OCI-LY7 (cell line): ENCODE measurements around the gene LAMC1. TPM values are rescaled to one million over a fixed set of nuclear protein-coding genes. Genes with fewer than 3 reads are reported as not detected.

ENCODE experiments used
- BruUV-seq: library from RNA; stranded (reverse); fragments of 400-500 nt; replicated peaks from 2 replicates; lab custom pipeline; 2021; lab: Mats Ljungman, UMichigan
- CTCF ChIA-PET: fragments of 300-600 bp; sonication (Branson Sonifier 250); formaldehyde crosslinking; loops from one replicate; lab custom pipeline; 2022; ENCODE audit warnings: antibody characterized with exemption; ENCODE audit not compliant: unreplicated experiment; lab: Charles Lee
- POLR2A ChIA-PET: fragments of 300-600 bp; sonication (Branson Sonifier 250); formaldehyde crosslinking; loops from one replicate; lab custom pipeline; 2022; ENCODE audit warnings: antibody characterized with exemption; lab: Charles Lee
- DNase-seq: peaks from one replicate; pipeline ENCODE4 v3.0.0-alpha.2; 2015; ENCODE audit warnings: low spot score
- H2AFZ ChIP-seq: fragments of 200-600 bp; sonication (generic), shearing (Covaris generic); 2 replicates; pipeline ENCODE4 v1.6.1; 2014; ENCODE audit warnings: mild to moderate bottlenecking, antibody characterized with exemption, low read length, moderate library complexity
- H3K27ac ChIP-seq: fragments of 200-600 bp; sonication (generic); 2 replicates; pipeline ENCODE4 v1.5.1; 2014; ENCODE audit warnings: mixed run types, low read depth, mild to moderate bottlenecking, moderate library complexity, low read length, inconsistent platforms; ENCODE audit not compliant: poor library complexity, severe bottlenecking
- H3K36me3 ChIP-seq: fragments of 200-600 bp; sonication (generic); 2 replicates; pipeline ENCODE4 v1.6.1; 2014; ENCODE audit warnings: mild to moderate bottlenecking, antibody characterized with exemption, low read length, moderate library complexity, mixed read lengths; ENCODE audit not compliant: insufficient read depth
- H3K4me1 ChIP-seq: fragments of 200-600 bp; sonication (generic); 2 replicates; pipeline ENCODE4 v1.5.1; 2014; ENCODE audit warnings: mild to moderate bottlenecking, low read length; ENCODE audit not compliant: insufficient read depth, poor library complexity, severe bottlenecking
- H3K4me2 ChIP-seq: fragments of 200-600 bp; sonication (generic); 2 replicates; pipeline ENCODE4 v1.6.1; 2014; ENCODE audit warnings: mild to moderate bottlenecking, low read length
- H3K4me3 ChIP-seq: fragments of 200-600 bp; sonication (generic); 2 replicates; pipeline ENCODE4 v1.5.1; 2014; ENCODE audit warnings: mild to moderate bottlenecking, low read depth, low read length; ENCODE audit not compliant: poor library complexity, severe bottlenecking
- H3K79me2 ChIP-seq: fragments of 200-600 bp; sonication (generic); 2 replicates; pipeline ENCODE4 v1.6.1; 2016; ENCODE audit warnings: low read depth, mild to moderate bottlenecking, low read length, moderate library complexity, mixed read lengths; ENCODE audit not compliant: insufficient read depth
- H3K9me2 ChIP-seq: fragments of 200-600 bp; sonication (generic); 2 replicates; pipeline ENCODE4 v1.6.1; 2016; ENCODE audit warnings: mild to moderate bottlenecking, low read length, mixed read lengths; ENCODE audit not compliant: insufficient read depth
- H3K9me3 ChIP-seq: fragments of 200-600 bp; sonication (generic); 2 replicates; pipeline ENCODE4 v1.6.1; 2014; ENCODE audit warnings: mild to moderate bottlenecking, mixed run types, low read length, mixed read lengths
- H4K20me1 ChIP-seq: fragments of 200-600 bp; sonication (generic); 2 replicates; pipeline ENCODE4 v1.6.1; 2014; ENCODE audit warnings: mild to moderate bottlenecking, antibody characterized with exemption, low read length, moderate library complexity, mixed read lengths; ENCODE audit not compliant: insufficient read depth
- CTCF ChIP-seq: fragments of 200-600 bp; sonication (generic); conservative IDR thresholded peaks from 2 replicates; pipeline ENCODE4 v1.5.1; 2014; ENCODE audit warnings: mild to moderate bottlenecking, antibody characterized with exemption, low read length, moderate library complexity, mixed read lengths
- EZH2phosphoT487 ChIP-seq: fragments of 200-600 bp; sonication (generic); IDR thresholded peaks from 2 replicates; pipeline ENCODE4 v1.6.1; 2018; ENCODE audit warnings: low read depth, borderline replicate concordance, mild to moderate bottlenecking, mixed run types, antibody characterized with exemption, low read length, moderate library complexity, mixed read lengths
- intact Hi-C: fragments of 100-400 bp; cut with micrococcal nuclease; formaldehyde crosslinking; loops from one replicate; pipeline ENCODE4 v1.10.0; 2022; ENCODE audit not compliant: unreplicated experiment
- total RNA-seq, 2 experiments: library from RNA; depleted of rRNA in 1 of 2; stranded (reverse); fragments of >200 nt in 1 of 2; shearing (Covaris generic) in 1 of 2; gene quantifications; 2 replicates each; pipeline ENCODE4 v1.2.3, GENCODE V29; 2014 to 2022

Gene LAMC1
- total RNA-seq, 2 experiments from 2014 or later, result 24.2 to 42.1 TPM

GRCh38 chr1:183150445-183150844 lies 127.2 kb downstream of the LAMC1 start:
- TF ChIP-seq CTCF (no peak), EZH2phosphoT487 (no peak)
- Histone ChIP-seq H3K27ac (no peak overlapping the region), H3K4me3 (no peak overlapping the region), H3K9me3 (no peaks in the 10 kb centered on the region), H3K36me3 (no peaks in the 10 kb centered on the region), H4K20me1 (no peaks in the 10 kb centered on the region), H3K4me2 (no peak overlapping the region), H3K4me1 (no peaks in the 10 kb centered on the region), H3K79me2 (no peaks in the 10 kb centered on the region), H3K9me2 (no peaks in the 10 kb centered on the region), H2AFZ (no peak overlapping the region)
- no peak for DNase-seq
- CTCF ChIA-PET, result no interaction called here
- no TSS peak for BruUV-seq
- POLR2A ChIA-PET, result no interaction called here
- intact Hi-C loops, result no loop called here

DNA sequence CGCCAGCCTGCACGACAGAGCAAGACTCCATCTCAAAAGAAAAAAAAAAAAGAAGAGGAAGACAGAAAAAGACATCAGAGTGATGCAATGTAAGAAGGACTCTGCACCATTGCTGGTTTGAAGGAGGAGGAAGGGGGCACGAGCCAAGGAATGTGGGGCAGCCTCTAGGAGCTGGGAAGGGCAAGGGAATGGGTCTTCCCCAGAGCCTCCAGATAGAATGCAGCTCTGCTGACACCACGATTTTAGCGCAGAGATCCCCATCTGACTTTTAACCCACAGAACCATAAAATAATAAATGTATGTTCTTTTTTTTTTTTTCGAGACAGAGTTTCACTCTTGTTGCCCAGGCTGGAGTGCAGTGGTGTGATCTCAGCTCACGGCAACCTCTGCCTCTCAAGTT lies 129.0 kb downstream of the LAMC1 start:
- intact Hi-C loops, result no loop called here
- BruUV-seq, result no TSS peak
- ChIA-PET POLR2A (no interaction called here), CTCF (no interaction called here)
- DNase-seq, result no peak
- H3K4me2 ChIP-seq, result no peak overlapping the region
- H3K9me2 ChIP-seq, result no peaks in the 10 kb centered on the region
- no peaks in the 10 kb centered on the region for H4K20me1 ChIP-seq
- no peaks in the 10 kb centered on the region for H3K79me2 ChIP-seq
- H3K4me3 ChIP-seq, result no peak overlapping the region
- no peaks in the 10 kb centered on the region for H3K4me1 ChIP-seq
- H2AFZ ChIP-seq, result no peak overlapping the region
- H3K27ac ChIP-seq, result no peak overlapping the region
- H3K36me3 ChIP-seq, result no peaks in the 10 kb centered on the region
- TF ChIP-seq CTCF (no peak), EZH2phosphoT487 (no peak)
- no peaks in the 10 kb centered on the region for H3K9me3 ChIP-seq

GRCh38 chr1:183155939-183156338 lies 132.7 kb downstream of the LAMC1 start:
- Histone ChIP-seq H4K20me1 (no peaks in the 10 kb centered on the region), H3K79me2 (no peaks in the 10 kb centered on the region), H3K9me2 (no peaks in the 10 kb centered on the region), H3K4me2 (no peak overlapping the region), H3K9me3 (no peaks in the 10 kb centered on the region), H3K4me3 (no peak overlapping the region), H2AFZ (no peak overlapping the region), H3K36me3 (no peaks in the 10 kb centered on the region), H3K4me1 (no peaks in the 10 kb centered on the region), H3K27ac (no peak overlapping the region)
- CTCF ChIA-PET, result no interaction called here
- POLR2A ChIA-PET, result interaction anchor here (1.2 kb wide), 1 partner anchor 11 kb away, joined by 4 read pairs; no protein-coding TSS in a partner anchor
- intact Hi-C loops, result no loop called here
- BruUV-seq, result no TSS peak
- no peak for DNase-seq
- TF ChIP-seq CTCF, result no peak
- TF ChIP-seq EZH2phosphoT487, result no peak
